IPS DF 6.9 (cell line): ENCODE data around the gene DEGS2.
"Not testable (repeated sequence)": the region's sequence is repeated elsewhere in the genome, so short reads cannot be mapped to it uniquely, and the experiment has no call there.

ENCODE experiments used
- DNase-seq: peaks from one replicate; pipeline ENCODE4 v3.0.0-alpha.2; 2013; ENCODE audit warnings: low read depth, low spot score
- H3K27ac ChIP-seq: one replicate; pipeline ENCODE4 v1.5.1; 2013; ENCODE audit warnings: low read length, control low read depth
- H3K27me3 ChIP-seq: 2 replicates; pipeline ENCODE4 v1.6.1; 2013; ENCODE audit warnings: mild to moderate bottlenecking, low read length; ENCODE audit not compliant: control insufficient read depth, insufficient read depth
- H3K36me3 ChIP-seq: 2 replicates; pipeline ENCODE4 v1.6.1; 2013; ENCODE audit warnings: low read length; ENCODE audit not compliant: control insufficient read depth, insufficient read depth
- H3K4me1 ChIP-seq: 2 replicates; pipeline ENCODE4 v1.6.1; 2013; ENCODE audit warnings: low read length; ENCODE audit not compliant: control insufficient read depth, insufficient read depth
- H3K4me3 ChIP-seq: 2 replicates; pipeline ENCODE4 v1.5.1; 2013; ENCODE audit warnings: mild to moderate bottlenecking, low read length
- H3K9me3 ChIP-seq: 2 replicates; pipeline ENCODE4 v1.6.1; 2013; ENCODE audit warnings: low read length, inconsistent platforms; ENCODE audit not compliant: control insufficient read depth, insufficient read depth
- WGBS: extraction: QIAGEN DNeasy Blood & Tissue Kit; methylation state at CpG from one replicate; pipeline ENCODE4 v1.1.7; 2013; ENCODE audit warnings: mixed read lengths, missing lambda C conversion rate; ENCODE audit not compliant: insufficient read length, insufficient coverage; 5-methylcytosine and 5-hydroxymethylcytosine counted together

Gene DEGS2

DNA sequence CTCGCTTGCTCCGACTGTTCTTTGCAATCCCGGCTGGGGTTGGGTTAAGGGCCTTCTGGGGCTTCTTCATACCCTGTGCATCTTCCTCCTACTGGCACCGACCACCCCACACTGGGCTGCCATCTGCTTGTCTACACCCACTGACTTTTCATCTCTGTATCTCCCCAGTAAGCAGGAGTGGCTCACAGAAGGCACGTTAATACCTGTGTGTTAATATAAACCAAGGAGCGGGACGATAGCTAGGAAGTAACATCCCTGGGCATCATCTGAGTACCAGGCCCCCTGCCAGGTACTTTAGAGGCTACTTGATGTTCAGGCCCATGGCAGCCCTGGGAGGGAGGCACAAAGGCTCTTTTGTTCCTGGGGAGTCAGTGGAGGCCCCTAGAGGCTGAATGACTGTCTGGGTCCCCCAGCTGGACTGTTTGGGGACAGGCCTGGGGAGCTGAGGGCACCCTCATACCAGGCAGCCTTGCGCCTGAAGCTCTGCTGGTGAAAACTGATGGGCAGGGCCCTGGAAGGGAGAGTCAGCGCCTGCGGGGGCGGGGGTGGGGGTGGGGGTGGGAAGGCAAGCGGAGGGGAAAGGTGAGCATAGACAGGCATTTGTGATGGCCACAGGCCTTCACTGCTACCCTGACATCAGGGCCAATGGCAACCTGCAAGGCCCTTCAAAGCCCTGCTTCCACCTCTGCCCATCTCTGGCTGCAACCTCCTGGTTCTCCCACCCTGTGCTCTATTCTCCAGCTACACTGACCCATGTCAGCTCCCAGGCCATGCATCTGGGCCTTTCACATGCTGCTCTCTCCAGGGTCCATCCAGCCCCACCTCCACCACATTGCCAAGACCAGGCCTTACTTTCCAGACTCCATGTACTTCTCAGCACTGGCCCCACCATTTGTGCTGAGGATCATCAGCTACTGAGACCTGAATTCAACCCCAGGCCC, 34.2 kb upstream of the DEGS2 start:
- H3K27ac ChIP-seq: no peak overlapping the region
- no peak for DNase-seq
- peaks cover 3% of the 10 kb centered on the region for H3K4me1 ChIP-seq
- H3K9me3 ChIP-seq: no peaks in the 10 kb centered on the region
- no CpG with 5 or more reads among the region's 12 CpGs for WGBS
- H3K36me3 ChIP-seq: no peaks in the 10 kb centered on the region
- H3K4me3 ChIP-seq: no peak overlapping the region
- no peaks in the 10 kb centered on the region for H3K27me3 ChIP-seq

GRCh38 chr14:100192672-100193416, 33.4 kb upstream of the DEGS2 start:
- H3K4me1 ChIP-seq: peaks cover 3% of the 10 kb centered on the region
- no peaks in the 10 kb centered on the region for H3K27me3 ChIP-seq
- peak; percentile 97 for DNase-seq
- H3K36me3 ChIP-seq: no peaks in the 10 kb centered on the region
- no peak overlapping the region for H3K27ac ChIP-seq
- no peak overlapping the region for H3K4me3 ChIP-seq
- no CpG with 5 or more reads among the region's 62 CpGs for WGBS
- H3K9me3 ChIP-seq: no peaks in the 10 kb centered on the region

DNA sequence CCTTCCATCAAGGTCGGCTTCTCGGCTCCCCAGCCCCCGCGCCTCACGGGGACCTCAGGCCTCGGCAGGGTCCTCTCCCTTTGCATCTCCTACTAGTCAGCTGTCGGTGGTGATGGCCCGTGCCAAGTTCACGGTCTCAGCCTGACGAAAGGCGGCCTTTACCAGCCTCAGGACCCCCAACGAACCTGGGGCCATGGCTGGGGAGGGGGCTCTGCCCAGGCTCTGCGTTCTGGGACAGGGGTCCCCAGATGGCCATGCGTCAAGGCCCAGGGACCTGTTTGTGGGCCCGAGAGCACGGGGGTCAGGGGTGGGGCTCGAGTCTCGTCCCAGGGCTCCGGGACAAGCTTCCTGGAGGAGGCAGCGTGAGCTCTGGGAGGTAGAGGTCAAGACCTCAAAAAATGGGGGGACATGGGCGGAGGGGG, 32.8 kb upstream of the DEGS2 start:
- Histone ChIP-seq H3K27me3 (no peaks in the 10 kb centered on the region), H3K9me3 (no peaks in the 10 kb centered on the region), H3K4me1 (peaks cover 3% of the 10 kb centered on the region), H3K4me3 (no peak overlapping the region), H3K27ac (no peak overlapping the region), H3K36me3 (no peaks in the 10 kb centered on the region)
- no peak for DNase-seq
- WGBS: no CpG with 5 or more reads among the region's 21 CpGs

DNA sequence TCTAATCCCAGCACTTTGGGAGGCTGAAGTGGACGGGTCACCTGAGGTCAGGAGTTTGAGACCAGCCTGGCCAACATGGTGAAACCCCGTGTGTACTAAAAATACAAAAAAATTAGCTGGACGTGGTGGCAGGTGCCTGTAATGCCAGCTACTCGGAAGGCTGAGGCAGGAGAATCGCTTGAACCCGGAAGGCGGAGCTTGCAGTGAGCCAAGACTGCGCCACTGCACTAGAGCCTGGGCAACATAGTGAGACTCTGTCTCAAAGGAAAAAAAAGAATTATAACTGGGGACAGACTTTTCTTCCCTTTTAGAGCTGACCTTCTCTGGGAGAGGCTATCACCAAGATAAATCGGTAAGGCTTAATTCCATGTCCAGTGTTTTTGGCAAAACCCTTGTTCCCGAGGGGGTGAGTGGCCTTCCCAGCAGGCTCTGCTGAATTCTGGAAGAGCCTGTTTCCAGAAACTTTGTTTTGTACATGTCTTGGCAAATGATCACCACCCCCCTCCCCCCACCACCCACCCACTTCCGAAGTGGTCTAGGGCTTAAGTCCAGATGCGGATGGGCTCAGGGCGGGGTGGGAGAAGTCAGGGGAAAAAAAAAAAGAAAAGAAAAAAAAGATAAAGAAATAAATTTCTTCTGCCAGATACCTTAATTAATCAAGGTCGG, 32.3 kb upstream of the DEGS2 start:
- H3K9me3 ChIP-seq: no peaks in the 10 kb centered on the region
- no CpG with 5 or more reads among the region's 14 CpGs for WGBS
- no peak overlapping the region for H3K4me3 ChIP-seq
- no peaks in the 10 kb centered on the region for H3K36me3 ChIP-seq
- H3K4me1 ChIP-seq: peaks cover 3% of the 10 kb centered on the region
- H3K27me3 ChIP-seq: no peaks in the 10 kb centered on the region
- no peak overlapping the region for H3K27ac ChIP-seq
- no peak for DNase-seq

DNA sequence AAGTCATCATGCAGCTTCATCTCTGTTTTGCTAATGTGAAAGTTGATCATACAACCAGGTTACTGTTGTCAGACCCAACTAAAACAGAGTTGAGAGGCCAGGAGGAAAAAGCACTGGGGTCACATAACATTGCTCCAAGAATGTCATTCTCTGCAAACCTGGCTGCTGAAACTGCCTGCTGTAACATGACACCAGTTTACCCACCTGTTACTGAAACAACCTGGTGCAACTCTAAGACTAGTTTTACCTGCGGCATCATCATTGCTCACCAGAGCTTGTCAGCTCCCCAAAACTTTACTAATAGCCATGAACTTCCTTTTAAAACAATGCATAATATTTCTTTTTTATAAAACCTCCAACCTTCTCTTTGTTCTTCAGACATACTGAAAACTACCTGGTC, 30.7 kb upstream of the DEGS2 start:
- Histone ChIP-seq H3K4me1 (peaks cover 3% of the 10 kb centered on the region), H3K36me3 (no peaks in the 10 kb centered on the region), H3K4me3 (no peak overlapping the region), H3K27ac (no peak overlapping the region), H3K9me3 (no peaks in the 10 kb centered on the region), H3K27me3 (no peaks in the 10 kb centered on the region)
- WGBS: no CpG with 5 or more reads among the region's 1 CpG
- no peak for DNase-seq

DNA sequence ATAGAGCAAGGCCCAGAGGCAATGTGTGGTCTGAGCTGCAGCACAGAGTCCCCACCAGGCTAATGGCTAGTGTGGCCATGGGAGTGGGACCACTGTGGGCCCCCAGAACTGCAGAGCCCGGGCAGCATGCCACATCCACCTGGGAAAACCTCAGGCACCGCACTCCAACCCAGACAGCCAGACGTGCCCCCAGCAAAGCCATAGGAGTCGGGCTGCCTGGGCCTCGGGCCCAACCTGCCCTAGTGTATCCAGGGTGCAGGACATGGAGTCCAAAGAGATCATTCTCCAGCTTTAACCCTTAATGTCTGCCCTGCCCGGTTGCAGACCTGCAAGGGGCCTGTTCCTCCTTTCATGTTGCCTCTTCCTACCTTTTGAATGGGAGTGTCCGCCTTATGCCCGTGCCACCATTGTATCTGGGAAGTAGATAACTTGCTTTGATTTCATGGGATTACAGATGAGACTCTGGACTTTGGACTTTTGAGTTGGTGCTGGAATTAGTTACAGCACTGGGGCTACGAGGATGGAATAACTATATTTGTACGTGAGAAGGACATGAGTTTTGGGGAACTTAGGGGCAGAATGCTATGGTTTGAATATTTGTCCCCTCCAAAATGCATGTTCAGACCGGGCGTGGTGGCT, 29.1 kb upstream of the DEGS2 start:
- H3K27ac ChIP-seq: no peak overlapping the region
- no peaks in the 10 kb centered on the region for H3K27me3 ChIP-seq
- no peak overlapping the region for H3K4me3 ChIP-seq
- H3K36me3 ChIP-seq: no peaks in the 10 kb centered on the region
- no peak for DNase-seq
- H3K4me1 ChIP-seq: peaks cover 3% of the 10 kb centered on the region
- WGBS: no CpG with 5 or more reads among the region's 12 CpGs
- no peaks in the 10 kb centered on the region for H3K9me3 ChIP-seq

GRCh38 chr14:100187247-100187833, 27.9 kb upstream of the DEGS2 start:
- H3K27me3 ChIP-seq: no peaks in the 10 kb centered on the region
- no peaks in the 10 kb centered on the region for H3K36me3 ChIP-seq
- H3K4me3 ChIP-seq: no peak overlapping the region
- H3K27ac ChIP-seq: no peak overlapping the region
- DNase-seq: no peak
- peaks cover 2% of the 10 kb centered on the region for H3K4me1 ChIP-seq
- WGBS: no CpG with 5 or more reads among the region's 12 CpGs
- no peaks in the 10 kb centered on the region for H3K9me3 ChIP-seq

DNA sequence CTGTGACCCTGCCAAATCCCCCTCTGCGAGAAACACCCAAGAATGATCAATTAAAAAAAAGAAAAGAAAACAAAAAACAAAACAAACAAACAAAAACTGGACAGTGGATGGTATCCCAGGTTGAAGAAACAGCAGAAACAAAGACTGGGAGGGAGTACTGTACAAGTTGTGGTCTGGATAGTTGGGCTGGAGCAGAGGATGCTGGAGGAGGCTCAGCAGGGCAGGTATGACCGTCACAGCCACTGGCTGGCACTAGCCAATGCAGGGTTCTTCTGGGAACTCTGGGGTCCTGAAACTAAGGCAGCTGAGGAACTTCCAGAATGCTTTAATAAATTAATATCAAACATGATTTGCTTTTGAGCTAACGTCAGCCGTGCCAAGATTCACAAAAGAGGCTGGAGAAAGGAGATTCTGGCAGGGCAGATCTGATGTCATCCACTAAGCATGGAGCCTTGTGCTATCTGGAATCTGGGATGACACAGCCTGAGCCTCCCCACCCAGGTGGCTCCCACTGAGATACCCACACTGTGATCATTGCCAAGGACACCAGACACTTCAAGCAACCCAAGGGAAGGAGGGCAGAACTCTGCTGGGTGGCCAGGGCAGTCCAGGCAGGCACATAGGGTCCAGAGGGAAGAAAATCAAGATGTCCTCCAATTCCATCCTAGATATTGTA, 22.6 kb upstream of the DEGS2 start:
- not testable (repeated sequence) for H3K4me1 ChIP-seq, H3K27me3 ChIP-seq, DNase-seq, H3K9me3 ChIP-seq, H3K4me3 ChIP-seq, H3K36me3 ChIP-seq, H3K27ac ChIP-seq
- WGBS: no CpG with 5 or more reads among the region's 4 CpGs

GRCh38 chr14:100180671-100181070, 21.2 kb upstream of the DEGS2 start:
- H3K27me3 ChIP-seq, DNase-seq, H3K27ac ChIP-seq, H3K4me1 ChIP-seq, H3K9me3 ChIP-seq, H3K4me3 ChIP-seq, H3K36me3 ChIP-seq: not testable (repeated sequence)
- no CpG with 5 or more reads among the region's 30 CpGs for WGBS
